NCI-H2227 (cell line): ENCODE measurements around the gene PTGFRN.

Experiments used
- DNase-seq: peaks from one replicate; lab custom pipeline; 2025; ENCODE audit not compliant: unreplicated experiment; lab: John Stamatoyannopoulos, UW

Gene PTGFRN

GRCh38 chr1:117030271-117030877 is 120.7 kb downstream of the PTGFRN start:
- no peak for DNase-seq

- no peak for DNase-seq
Observed at GRCh38 chr1:117032266-117032665, 122.5 kb downstream of the PTGFRN start.

- no peak for DNase-seq
Observed at GRCh38 chr1:117032681-117033539, 123.2 kb downstream of the PTGFRN start.

GRCh38 chr1:117033772-117034171 is 124.1 kb downstream of the PTGFRN start:
- no peak for DNase-seq

- no peak for DNase-seq
Observed at GRCh38 chr1:117034791-117035290, 125.1 kb downstream of the PTGFRN start.

GRCh38 chr1:117036018-117036461 is 126.3 kb downstream of the PTGFRN start:
- no peak for DNase-seq

GRCh38 chr1:117037802-117038201 is 128.1 kb downstream of the PTGFRN start:
- no peak for DNase-seq

- DNase-seq: no peak
Observed at GRCh38 chr1:117038236-117038635, 128.5 kb downstream of the PTGFRN start.
